ENCODE measurements around the gene SEC23IP.
"Not testable (repeated sequence)": the region's sequence is repeated elsewhere in the genome, so short reads cannot be mapped to it uniquely, and the experiment has no call there.

The SEC23IP gene

DNA sequence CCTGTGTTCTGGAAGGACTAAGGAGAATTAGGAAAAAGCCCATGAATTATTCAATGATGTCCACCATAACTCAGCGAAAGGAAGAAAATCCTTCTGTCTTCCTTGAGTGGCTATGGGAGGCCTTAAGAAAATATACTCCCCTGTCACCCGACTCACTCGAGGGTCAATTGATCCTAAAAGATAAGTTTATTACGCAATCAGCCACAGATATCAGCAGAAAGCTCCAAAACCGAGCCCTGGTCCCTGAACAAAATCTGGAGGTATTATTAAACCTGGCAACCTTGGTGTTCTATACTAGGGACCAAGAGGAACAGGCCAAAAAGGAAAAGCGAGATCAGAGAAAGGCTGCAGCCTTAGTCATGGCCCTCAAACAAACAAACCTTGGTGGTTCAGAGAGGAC lies 6.5 kb upstream of the SEC23IP start:
- not testable (repeated sequence) for DNase-seq

DNA sequence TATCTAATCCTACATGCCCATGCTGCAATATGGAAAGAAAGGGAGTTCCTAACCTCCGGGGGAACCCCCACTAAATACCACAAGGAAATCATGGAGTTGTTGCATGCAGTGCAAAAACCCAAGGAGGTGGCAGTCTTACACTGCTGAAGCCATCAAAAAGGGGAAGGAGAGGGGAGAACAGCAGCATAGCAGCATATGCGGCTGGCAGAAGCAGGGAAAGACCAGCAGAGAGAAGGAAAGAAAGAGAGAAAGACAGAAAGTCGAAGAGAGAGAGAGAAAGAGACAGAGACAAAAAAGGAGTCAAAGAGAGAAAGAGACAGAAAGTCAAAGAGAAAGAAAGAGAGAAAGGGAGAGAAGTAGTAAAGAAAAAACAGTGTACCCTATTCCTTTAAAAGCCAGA lies 3.8 kb upstream of the SEC23IP start:
- DNase-seq = not testable (repeated sequence)

GRCh38 chr10:119889201-119889600 lies 3.3 kb upstream of the SEC23IP start:
- DNase-seq = not testable (repeated sequence)

DNA sequence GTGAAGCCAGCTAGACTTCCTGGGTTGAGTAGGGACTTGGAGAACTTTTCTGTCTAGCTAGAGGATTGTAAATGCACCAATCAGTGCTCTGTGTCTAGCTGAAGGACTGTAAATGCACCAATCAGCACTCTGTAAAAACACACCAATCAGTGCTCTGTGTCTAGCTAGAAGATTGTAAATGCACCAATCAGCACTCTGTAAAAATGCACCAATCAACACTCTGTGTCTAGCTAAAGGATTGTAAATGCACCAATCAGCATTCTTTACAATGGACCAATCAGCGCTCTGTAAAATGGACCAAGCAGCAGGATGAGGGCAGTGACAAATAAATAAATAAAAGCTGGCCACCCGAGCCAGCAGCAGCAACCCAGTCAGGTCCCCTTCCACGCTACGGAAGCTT lies 2.2 kb upstream of the SEC23IP start:
- DNase-seq = not testable (repeated sequence)

DNA sequence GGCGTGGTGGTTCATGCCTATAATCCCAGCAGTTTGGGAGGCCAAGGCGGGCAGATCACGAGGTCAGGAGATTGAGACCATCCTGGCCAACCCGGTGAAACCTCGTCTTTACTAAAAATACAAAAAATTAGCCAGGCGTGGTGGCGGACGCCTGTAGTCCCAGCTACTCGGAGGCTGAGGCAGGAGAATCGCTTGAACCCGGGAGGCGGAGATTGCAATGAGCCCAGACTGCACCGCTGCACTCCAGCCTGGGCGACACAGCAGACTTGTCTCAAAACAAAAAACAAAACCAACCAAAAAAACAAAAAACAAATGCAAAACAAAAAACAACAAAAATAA lies 712 bp upstream of the SEC23IP start:
- DNase-seq = not testable (repeated sequence)

DNA sequence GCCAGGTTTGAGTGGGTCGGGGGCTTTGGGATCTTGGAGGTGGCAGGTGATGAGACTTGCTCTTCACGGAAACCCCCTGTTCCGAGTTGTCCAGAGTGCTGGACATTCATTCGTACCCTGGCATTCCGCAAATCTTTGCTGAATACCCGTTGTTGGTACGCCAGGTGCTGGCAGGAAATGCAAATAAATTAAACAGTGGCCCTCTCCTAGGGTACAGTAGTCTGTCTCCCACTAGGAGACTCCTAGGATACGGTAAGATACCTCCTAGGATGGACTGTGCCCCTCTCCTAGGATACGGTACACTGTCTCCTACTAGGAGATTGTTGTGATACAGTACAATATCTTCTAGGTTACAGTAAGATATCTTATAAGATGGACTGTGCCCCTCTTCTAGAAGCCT lies 544 bp downstream of the SEC23IP start:
- DNase-seq = no peak

DNA sequence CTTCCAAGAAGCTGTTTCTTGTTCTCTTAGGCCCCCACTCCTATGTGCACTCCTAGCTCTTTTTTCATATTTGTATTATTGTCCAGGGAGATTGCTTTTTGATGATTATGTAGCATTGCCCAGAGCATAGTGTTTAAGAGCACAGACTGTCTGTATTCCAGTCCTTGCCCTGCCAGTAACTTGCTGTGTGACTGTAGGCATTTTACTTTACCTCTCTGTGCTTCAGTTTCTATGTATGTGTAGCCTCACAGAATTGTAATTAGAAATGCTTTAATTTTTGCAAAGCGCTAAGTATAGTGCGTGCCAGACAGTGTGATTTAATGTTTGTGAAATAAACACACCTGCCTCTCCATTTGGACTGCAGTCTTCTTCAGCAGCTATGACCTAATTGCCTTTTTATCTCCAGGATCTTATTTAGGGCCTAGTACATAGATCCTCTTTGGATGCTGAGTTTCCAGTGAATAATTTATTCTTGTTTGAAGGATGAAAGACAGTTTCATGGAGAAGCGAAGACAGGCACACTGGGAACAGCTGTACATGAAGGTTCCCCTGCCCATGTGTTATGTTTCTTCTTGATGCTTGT lies 1.4 kb downstream of the SEC23IP start:
- DNase-seq = no peak

DNA sequence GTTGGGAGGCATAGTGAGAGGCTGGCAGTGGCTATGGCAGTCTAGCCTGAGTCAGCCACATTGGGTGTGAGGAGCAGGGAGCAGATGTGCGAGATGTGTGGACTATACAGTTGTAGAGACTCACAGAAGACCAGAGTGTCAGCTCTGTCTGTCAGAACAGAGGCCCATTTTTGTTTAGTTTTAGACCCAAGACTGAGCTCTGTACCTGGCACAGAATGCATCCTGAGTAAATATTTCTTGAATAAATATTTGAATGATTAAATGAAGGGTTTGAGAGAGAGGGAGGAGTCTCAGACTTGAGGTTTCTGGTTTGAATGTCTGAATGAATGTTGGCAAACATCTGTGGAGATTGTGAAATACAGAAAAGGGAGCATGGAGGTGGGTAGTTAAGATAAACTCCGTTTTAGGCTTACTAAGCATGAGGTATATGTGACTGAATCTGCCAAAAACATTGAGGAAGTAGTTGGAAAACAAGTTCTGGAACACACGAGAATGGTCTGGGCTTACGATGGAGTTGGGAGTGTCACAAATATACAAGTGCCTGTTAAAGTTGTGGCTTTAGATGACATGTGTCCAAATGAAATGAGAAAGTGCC lies 3.6 kb downstream of the SEC23IP start:
- no peak for DNase-seq

GRCh38 chr10:119896937-119897770 lies 4.6 kb downstream of the SEC23IP start:
- DNase-seq = no peak

GRCh38 chr10:119898577-119898976 lies 6.0 kb downstream of the SEC23IP start:
- DNase-seq = no peak

DNA sequence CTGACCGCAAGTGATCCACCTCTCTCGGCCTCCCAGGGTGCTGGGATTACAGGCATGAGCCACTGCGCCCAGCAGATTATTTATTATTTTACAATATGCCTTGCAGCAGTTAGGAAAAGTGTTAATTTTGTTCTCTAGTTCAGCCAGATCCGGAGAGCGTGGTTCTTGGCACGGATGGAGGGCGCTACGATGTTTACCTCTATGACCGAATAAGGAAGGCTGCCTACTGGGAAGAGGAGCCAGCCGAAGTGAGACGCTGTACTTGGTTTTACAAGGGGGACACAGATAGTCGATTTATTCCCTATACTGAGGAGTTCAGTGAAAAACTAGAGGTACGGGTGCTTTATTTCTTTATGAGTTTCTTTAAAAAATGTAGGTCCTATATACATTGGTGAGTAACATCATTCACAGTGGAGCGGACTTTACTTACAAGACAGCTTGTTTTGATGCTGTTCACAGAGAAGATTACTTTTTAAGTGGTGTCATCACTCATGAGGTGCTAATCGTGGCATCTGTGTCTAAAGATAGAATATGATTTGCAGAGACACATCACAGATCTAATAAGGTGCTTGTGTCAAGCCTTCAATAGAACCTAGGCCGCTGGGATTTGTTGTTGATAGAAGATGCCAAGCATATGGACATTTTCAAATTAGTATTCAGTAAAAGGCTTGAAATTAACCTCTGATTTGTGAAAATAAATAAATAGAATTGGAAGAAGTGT lies 11.6 kb downstream of the SEC23IP start:
- no peak for DNase-seq

GRCh38 chr10:119907695-119908094 lies 15.2 kb downstream of the SEC23IP start:
- not testable (repeated sequence) for DNase-seq

DNA sequence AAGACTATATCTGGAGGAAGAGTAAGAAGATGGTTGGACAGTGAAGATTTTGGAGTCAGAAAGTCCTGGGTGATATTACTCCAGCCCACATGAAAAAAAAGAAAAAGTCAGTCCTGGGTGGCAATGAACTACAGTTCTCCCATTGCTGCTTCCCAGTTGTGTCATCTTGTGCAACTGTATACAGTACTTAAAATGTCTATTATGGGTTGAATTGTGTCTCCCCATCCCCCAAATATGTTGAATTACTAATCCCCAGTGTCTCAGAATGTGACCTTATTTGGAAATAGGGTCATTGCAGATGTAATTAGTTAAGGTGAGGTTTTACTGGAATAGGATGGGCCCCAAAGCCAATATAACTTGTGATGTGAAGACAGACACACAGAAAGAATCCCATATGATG lies 15.6 kb downstream of the SEC23IP start:
- no peak for DNase-seq

DNA sequence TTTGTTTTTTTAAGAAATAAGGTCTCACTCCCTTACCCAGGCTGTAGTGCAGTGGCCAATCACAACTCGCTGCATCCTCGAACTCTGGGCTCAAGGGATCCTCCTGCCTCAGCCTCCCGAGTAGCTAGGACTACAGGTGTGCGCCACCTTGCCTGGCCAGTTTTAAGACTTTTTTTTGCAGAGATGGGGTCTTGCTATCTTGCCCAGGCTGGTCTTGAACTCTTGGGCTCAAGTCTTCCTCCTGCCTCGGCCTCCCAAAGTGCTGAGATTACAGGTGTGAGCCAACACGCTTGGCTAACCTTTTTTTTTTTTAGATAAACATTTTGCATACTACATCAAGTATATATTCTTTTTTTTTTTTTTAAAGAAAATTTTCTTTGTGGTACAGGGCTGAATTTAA lies 18.2 kb downstream of the SEC23IP start:
- no peak for DNase-seq

DNA sequence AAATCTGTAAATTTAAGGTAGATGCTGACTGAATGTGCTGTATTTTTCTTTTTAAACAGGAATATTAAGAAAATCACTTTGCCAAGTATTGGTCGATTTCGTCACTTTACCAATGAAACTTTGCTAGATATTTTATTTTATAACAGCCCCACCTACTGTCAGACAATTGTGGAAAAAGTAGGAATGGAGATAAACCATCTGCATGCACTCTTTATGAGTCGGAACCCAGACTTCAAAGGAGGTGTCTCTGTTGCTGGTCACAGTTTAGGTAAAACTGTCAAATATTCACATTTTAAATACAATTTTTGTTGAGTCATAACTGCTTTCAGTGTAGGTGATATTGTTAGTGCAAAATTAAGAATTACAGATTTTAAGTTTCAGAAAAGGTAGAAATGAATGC lies 25.2 kb downstream of the SEC23IP start:
- no peak for DNase-seq

GRCh38 chr10:119919271-119919670 lies 26.7 kb downstream of the SEC23IP start:
- no peak for DNase-seq

DNA sequence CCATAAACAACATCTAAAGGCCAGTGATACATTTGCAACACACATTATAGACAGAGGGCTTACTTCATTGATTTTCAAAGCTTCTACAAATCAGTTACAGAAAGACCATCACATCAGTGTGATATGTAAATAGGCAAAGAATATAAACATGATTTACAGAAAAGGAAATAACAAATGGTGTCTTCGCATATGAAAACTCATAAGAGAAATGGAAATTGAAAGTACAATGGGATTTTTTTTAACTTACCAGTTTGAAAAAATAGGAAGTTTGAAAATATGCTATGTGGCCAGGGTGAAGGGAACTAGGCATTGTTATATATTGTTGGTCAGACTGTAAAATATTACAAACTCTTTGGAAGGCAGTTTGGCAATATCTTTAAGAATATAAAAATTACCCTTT lies 27.3 kb downstream of the SEC23IP start:
- no peak for DNase-seq

- no peak for DNase-seq
These were observed 35.9 kb downstream of the SEC23IP start for GRCh38 chr10:119928411-119928810.

DNA sequence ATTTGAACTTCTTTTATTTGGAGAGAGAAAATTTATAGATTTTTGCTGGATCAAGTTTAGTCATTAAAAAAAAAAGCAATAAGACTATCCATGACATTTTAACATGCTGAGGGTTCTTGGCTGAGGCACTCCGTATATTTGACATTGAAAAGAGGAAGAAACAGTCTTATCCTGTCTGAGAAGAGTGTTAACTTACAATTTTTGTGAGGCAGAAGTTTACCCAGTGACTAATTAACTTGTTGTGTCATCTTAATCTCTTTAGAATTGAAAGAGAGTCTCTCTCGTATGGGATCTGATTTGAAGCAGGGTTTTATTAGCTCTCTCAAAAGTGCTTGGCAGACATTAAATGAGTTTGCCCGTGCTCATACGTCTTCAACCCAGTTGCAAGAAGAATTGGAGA lies 39.3 kb downstream of the SEC23IP start:
- DNase-seq = no peak

DNA sequence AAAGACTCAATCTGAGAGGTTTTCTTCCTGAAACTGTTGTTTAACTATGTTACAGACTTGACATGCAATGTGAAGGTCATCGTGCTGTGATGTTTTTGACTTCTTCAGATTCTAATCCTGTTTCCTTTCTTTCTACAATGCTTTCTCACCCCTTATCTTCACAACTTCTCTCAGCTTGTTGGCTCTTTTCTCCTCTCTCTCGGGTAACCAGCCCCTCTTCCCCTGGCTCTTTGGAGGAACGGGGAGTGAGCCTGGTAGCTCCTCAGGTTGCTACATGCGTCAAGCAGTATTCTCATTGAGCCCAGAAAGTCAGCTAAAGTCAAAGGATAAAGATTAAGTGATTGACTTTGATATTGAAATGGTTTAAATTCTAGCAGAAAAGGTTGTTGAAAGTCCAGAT lies 40.1 kb downstream of the SEC23IP start:
- DNase-seq = no peak

GRCh38 chr10:119933179-119933578 lies 40.6 kb downstream of the SEC23IP start:
- no peak for DNase-seq

- no peak for DNase-seq
These were observed 48.0 kb downstream of the SEC23IP start for GRCh38 chr10:119940487-119940886.

GRCh38 chr10:119942973-119943372 lies 50.4 kb downstream of the SEC23IP start:
- DNase-seq = no peak

DNA sequence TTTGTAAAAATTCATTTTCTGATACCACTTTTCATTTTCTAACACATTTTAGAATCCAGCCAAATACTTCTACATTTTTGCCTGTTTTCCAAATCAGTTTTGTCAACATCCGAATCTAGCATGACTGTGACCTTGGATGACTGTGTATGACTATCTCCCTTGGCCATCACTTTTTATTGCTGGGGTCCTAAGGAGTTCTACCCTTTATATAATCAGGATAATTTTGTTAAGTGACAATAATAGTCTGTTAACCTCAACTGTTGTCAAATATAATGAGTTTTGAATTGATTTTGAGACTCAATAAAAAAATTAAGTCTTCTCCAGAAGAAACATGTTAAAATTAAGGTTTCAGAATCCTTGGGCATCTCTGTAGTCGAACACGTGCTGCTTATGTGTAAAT lies 53.3 kb downstream of the SEC23IP start:
- no peak for DNase-seq
